Liver (tissue), 3 donors: Measurements from ENCODE around the gene STX2.

ENCODE experiments used
- ATF3 ChIP-seq: IDR thresholded peaks from 2 replicates; pipeline ENCODE4 v1.6.1; 2016; ENCODE audit warnings: antibody characterized with exemption
- CTCF ChIP-seq: fragments of 150-350 bp; IDR thresholded peaks from 2 replicates; pipeline ENCODE4 v1.5.1; 2017; ENCODE audit warnings: improper control_type of control experiment, low read depth, low read length; ENCODE audit not compliant: missing input control
- EGR1 ChIP-seq, 2 donors: IDR thresholded peaks; 2 replicates each; pipeline ENCODE4 v1.6.1; 2016 to 2018; ENCODE audit warnings: antibody characterized with exemption in 2 of 2, low read depth in 2 of 2
- FOXA1 ChIP-seq: IDR thresholded peaks from 2 replicates; pipeline ENCODE4 v1.6.1; 2016; ENCODE audit warnings: antibody characterized with exemption
- FOXA2 ChIP-seq: IDR thresholded peaks from 2 replicates; pipeline ENCODE4 v1.6.1; 2016; ENCODE audit warnings: antibody characterized with exemption
- GABPA ChIP-seq, 2 donors: IDR thresholded peaks in 1 of 2; conservative IDR thresholded peaks in 1 of 2; 2 replicates each; pipeline ENCODE4 v1.6.1; 2016; ENCODE audit warnings: antibody characterized with exemption in 2 of 2, mild to moderate bottlenecking in 1 of 2, moderate library complexity in 1 of 2
- HNF4A ChIP-seq, 2 donors: conservative IDR thresholded peaks; 2 replicates each; pipeline ENCODE4 v1.6.1; 2016; ENCODE audit warnings: antibody characterized with exemption in 2 of 2, mild to moderate bottlenecking in 2 of 2
- NR2F2 ChIP-seq: IDR thresholded peaks from 2 replicates; pipeline ENCODE4 v1.6.1; 2016; ENCODE audit warnings: antibody characterized with exemption
- REST ChIP-seq: IDR thresholded peaks from 2 replicates; pipeline ENCODE4 v1.6.1; 2016; ENCODE audit warnings: antibody characterized with exemption, mild to moderate bottlenecking
- RXRA ChIP-seq, 2 donors: IDR thresholded peaks; 2 replicates each; pipeline ENCODE4 v1.6.1; 2017 to 2018; ENCODE audit warnings: antibody characterized with exemption in 2 of 2, mild to moderate bottlenecking in 1 of 2
- SP1 ChIP-seq: IDR thresholded peaks from 2 replicates; pipeline ENCODE4 v1.6.1; 2018; ENCODE audit warnings: antibody characterized with exemption, mild to moderate bottlenecking
- TAF1 ChIP-seq: conservative IDR thresholded peaks from 2 replicates; pipeline ENCODE4 v1.6.1; 2016; ENCODE audit warnings: antibody characterized with exemption, mild to moderate bottlenecking
- TF ChIP-seq, protein P1 (sequence below): IDR thresholded peaks from 2 replicates; pipeline ENCODE4 v1.6.1; 2016; ENCODE audit warnings: antibody characterized with exemption
- TF ChIP-seq, protein P2 (sequence below): IDR thresholded peaks from 2 replicates; pipeline ENCODE4 v1.6.1; 2016; ENCODE audit warnings: antibody characterized with exemption
- donor health status: healthy.
- donor health status: healthy.

DNA sequence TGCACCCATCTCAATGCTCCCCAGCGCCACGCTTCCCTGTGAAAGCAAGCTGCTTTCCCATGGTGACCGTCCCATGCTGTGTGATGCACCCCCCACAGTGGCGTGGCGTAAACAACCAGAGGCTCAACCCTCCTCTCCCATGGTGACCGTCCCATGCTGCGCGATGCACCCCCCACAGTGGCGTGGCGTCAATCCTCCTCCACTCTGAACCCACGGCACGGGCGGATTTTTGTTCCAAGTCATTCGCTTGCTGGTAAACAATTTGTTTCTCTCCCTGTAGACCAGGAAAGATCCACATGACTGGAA is 8.9 kb downstream of the STX2 start:
- TF ChIP-seq FOXA1 (no peak), NR2F2 (no peak), SP1 (no peak), CTCF (no peak), TAF1 (no peak), REST (no peak), GABPA (IDR thresholded peaks at IDR 0.05 in 1 of 2, conservative IDR thresholded peaks at IDR 0.05 in 1 of 2) (no peak), RXRA (IDR thresholded peaks at IDR 0.05) (no peak), FOXA2 (no peak), EGR1 (IDR thresholded peaks at IDR 0.05; ENCODE audit: low read depth in 2 of 2) (no peak), ATF3 (no peak), HNF4A (conservative IDR thresholded peaks at IDR 0.05) (no peak)
- TF ChIP-seq, protein P1, sequence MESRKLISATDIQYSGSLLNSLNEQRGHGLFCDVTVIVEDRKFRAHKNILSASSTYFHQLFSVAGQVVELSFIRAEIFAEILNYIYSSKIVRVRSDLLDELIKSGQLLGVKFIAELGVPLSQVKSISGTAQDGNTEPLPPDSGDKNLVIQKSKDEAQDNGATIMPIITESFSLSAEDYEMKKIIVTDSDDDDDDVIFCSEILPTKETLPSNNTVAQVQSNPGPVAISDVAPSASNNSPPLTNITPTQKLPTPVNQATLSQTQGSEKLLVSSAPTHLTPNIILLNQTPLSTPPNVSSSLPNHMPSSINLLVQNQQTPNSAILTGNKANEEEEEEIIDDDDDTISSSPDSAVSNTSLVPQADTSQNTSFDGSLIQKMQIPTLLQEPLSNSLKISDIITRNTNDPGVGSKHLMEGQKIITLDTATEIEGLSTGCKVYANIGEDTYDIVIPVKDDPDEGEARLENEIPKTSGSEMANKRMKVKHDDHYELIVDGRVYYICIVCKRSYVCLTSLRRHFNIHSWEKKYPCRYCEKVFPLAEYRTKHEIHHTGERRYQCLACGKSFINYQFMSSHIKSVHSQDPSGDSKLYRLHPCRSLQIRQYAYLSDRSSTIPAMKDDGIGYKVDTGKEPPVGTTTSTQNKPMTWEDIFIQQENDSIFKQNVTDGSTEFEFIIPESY, result no peak
- TF ChIP-seq, protein P2, sequence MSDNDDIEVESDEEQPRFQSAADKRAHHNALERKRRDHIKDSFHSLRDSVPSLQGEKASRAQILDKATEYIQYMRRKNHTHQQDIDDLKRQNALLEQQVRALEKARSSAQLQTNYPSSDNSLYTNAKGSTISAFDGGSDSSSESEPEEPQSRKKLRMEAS, result no peak
